ENCODE measurements around the gene DENND2D.

The DENND2D gene

GRCh38 chr1:111199329-111199728 is 1.1 kb downstream of the DENND2D start:
- DNase-seq, result no peak
- no peak for TF ChIP-seq CTCF (IDR thresholded peaks at IDR 0.05; ENCODE audit: low read depth, low read length, missing control alignments)
- Histone ChIP-seq H3K36me3 (replicated peaks) (no peaks in the 10 kb centered on the region), H3K4me3 (ENCODE audit: low read depth, low read length) (no peak overlapping the region), H3K27me3 (replicated peaks) (peaks cover 3% of the 10 kb centered on the region), H3K27ac (no peak overlapping the region)
- in situ Hi-C loops (cut with HindIII; ENCODE audit: low pct_ligation_motif_present, low sequenced_read_pairs), result no loop called here

- Histone ChIP-seq H3K27ac (no peak overlapping the region), H3K36me3 (replicated peaks) (no peaks in the 10 kb centered on the region)
- no peak for DNase-seq
Observed at GRCh38 chr1:111198836-111199235, 1.6 kb downstream of the DENND2D start.

GRCh38 chr1:111197598-111198284 is 2.7 kb downstream of the DENND2D start:
- TF ChIP-seq CTCF (IDR thresholded peaks at IDR 0.05; ENCODE audit: low read depth, low read length, missing control alignments), result no peak
- Histone ChIP-seq H3K27ac (no peak overlapping the region), H3K27me3 (replicated peaks) (no peaks in the 10 kb centered on the region), H3K4me3 (ENCODE audit: low read depth, low read length) (no peak overlapping the region), H3K36me3 (replicated peaks) (no peaks in the 10 kb centered on the region)
- peak; percentile 33 for DNase-seq
- in situ Hi-C loops (cut with HindIII; ENCODE audit: low pct_ligation_motif_present, low sequenced_read_pairs), result no loop called here

More at GRCh38 chr1:111198836-111199235, 1.6 kb downstream of the DENND2D start:
- TF ChIP-seq CTCF (IDR thresholded peaks at IDR 0.05; ENCODE audit: low read depth, low read length, missing control alignments), result no peak
- Histone ChIP-seq H3K4me3 (ENCODE audit: low read depth, low read length) (no peak overlapping the region), H3K27me3 (replicated peaks) (no peaks in the 10 kb centered on the region)
- in situ Hi-C loops (cut with HindIII; ENCODE audit: low pct_ligation_motif_present, low sequenced_read_pairs), result no loop called here

GRCh38 chr1:111196213-111196612 is 4.2 kb downstream of the DENND2D start:
- no peak for TF ChIP-seq CTCF (IDR thresholded peaks at IDR 0.05; ENCODE audit: low read depth, low read length, missing control alignments)
- no peaks in the 10 kb centered on the region for H3K36me3 ChIP-seq (replicated peaks)
- H3K27me3 ChIP-seq (replicated peaks), result no peaks in the 10 kb centered on the region
- H3K4me3 ChIP-seq (ENCODE audit: low read depth, low read length), result no peak overlapping the region
- no peak for DNase-seq
- in situ Hi-C loops (cut with HindIII; ENCODE audit: low pct_ligation_motif_present, low sequenced_read_pairs), result no loop called here
- no peak overlapping the region for H3K27ac ChIP-seq

- H3K27ac ChIP-seq, result no peak overlapping the region
- H3K4me3 ChIP-seq (ENCODE audit: low read depth, low read length), result no peak overlapping the region
- no peak for DNase-seq
- no peaks in the 10 kb centered on the region for H3K36me3 ChIP-seq (replicated peaks)
- in situ Hi-C loops (cut with HindIII; ENCODE audit: low pct_ligation_motif_present, low sequenced_read_pairs), result no loop called here
- TF ChIP-seq CTCF (IDR thresholded peaks at IDR 0.05; ENCODE audit: low read depth, low read length, missing control alignments), result no peak
- no peaks in the 10 kb centered on the region for H3K27me3 ChIP-seq (replicated peaks)
Observed at GRCh38 chr1:111195002-111195684, 5.3 kb downstream of the DENND2D start.

All from brain microvascular endothelial cell (primary cell).